ENCODE data around the gene TSSK2. TPM values are rescaled to one million over a fixed set of nuclear protein-coding genes. Genes with fewer than 3 reads are reported as not detected.

The TSSK2 gene
- total and polyA plus RNA-seq, 4 donors, result 0.08 to 0.25 (median 0.08) TPM; not detected in 1

DNA sequence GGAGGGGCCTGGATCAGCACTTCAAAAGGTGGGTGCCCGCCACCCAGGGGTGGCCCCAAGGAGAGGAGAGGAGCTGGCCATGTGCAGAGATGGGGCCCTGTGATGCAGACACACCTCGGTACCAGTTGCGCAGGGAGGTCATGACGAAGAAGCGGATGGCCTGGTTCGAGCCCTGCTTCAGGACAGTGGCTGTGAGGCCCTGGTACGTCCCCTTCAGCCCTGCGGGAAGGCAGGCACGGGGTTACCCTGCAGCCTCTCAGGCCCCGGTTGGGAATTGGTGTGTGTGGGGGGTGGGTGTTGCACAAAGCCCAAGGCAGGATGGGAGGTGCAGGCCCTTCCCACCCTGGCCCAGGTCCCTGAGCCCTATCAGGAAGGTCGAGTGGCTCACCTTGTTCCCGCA is 45.6 kb downstream of the TSSK2 start:
- peaks cover 0 to 3% (median 0%) of the 10 kb centered on the region in 4 donors for H3K36me3 ChIP-seq (ENCODE audit: control insufficient read depth in 4 of 4, insufficient read depth in 4 of 4, low read length in 4 of 4)
- no peak for DNase-seq
- TF ChIP-seq, protein P1, sequence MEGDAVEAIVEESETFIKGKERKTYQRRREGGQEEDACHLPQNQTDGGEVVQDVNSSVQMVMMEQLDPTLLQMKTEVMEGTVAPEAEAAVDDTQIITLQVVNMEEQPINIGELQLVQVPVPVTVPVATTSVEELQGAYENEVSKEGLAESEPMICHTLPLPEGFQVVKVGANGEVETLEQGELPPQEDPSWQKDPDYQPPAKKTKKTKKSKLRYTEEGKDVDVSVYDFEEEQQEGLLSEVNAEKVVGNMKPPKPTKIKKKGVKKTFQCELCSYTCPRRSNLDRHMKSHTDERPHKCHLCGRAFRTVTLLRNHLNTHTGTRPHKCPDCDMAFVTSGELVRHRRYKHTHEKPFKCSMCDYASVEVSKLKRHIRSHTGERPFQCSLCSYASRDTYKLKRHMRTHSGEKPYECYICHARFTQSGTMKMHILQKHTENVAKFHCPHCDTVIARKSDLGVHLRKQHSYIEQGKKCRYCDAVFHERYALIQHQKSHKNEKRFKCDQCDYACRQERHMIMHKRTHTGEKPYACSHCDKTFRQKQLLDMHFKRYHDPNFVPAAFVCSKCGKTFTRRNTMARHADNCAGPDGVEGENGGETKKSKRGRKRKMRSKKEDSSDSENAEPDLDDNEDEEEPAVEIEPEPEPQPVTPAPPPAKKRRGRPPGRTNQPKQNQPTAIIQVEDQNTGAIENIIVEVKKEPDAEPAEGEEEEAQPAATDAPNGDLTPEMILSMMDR (IDR thresholded peaks at IDR 0.05; ENCODE audit: control extremely low read depth, extremely low read depth), result no peak
- no peak overlapping the region for H3K4me3 ChIP-seq
- no peak overlapping the region for H3K27ac ChIP-seq (ENCODE audit: low read depth in 1 of 2, low read length in 1 of 2)
- no peaks in the 10 kb centered on the region for H3K27me3 ChIP-seq (ENCODE audit: control insufficient read depth in 3 of 3, insufficient read depth in 3 of 3, low read length in 2 of 3)
- no peaks in the 10 kb centered on the region for H3K9me3 ChIP-seq (ENCODE audit: control insufficient read depth in 4 of 4, insufficient read depth in 3 of 4, low read length in 3 of 4)
- peaks cover 4 to 39% (median 11%) of the 10 kb centered on the region in 5 donors for H3K4me1 ChIP-seq (ENCODE audit: control insufficient read depth in 5 of 5, insufficient read depth in 5 of 5, low read length in 5 of 5)
- ATAC-seq (ENCODE audit: insufficient read depth, low FRiP score), result no peak
- 86 to 89% methylated on average over 12 of the region's 12 CpGs for WGBS, 2 donors
- no peak overlapping the region for H3K9ac ChIP-seq (ENCODE audit: insufficient read depth in 1 of 2, low read length in 2 of 2)

DNA sequence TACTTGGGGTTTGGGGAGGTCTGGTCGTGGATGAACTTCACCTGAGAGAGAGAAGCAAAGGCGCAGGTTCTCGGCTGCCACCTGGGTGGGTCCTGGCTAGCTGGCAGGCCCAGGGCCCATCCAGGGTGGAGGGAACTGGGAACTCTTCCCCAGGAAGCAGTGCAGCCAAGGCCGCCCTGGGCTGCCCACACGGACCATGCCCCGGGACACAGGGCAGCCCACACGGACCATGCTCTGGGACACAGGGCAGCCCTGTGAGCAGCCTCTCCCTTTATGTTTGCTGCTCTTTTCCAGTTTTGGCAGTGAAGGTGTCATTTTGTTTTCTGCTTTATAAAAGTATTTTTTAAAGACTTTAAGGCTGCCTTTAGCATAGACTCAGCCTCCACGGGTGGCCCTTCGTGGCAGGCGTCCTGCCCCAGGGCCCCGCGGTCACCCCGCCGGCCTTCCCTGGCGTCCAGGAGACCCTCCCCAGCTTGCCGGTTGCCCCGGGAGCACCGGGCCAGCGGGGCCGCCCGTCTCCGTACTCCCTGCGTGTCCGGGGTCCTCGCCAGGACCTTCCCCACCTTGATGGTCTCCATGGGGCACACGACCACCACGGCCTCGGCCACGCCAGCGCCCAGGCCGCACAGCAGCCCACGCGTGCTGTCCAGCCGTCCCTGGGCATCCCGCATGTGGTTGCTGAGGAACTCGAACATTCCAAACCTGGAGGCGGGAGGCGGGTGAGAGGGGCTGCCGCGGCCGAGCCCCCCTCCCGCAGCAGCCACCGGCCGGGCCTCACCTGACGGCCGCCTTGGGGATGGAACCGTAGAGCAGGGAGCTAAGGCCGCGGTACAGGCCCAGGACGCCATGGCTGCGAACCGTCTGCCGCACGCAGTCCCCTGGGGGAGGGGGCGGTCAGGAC is 46.3 kb downstream of the TSSK2 start:
- no peak for ATAC-seq (ENCODE audit: insufficient read depth, low FRiP score)
- no peak for DNase-seq
- Histone ChIP-seq H3K36me3 (ENCODE audit: control insufficient read depth in 4 of 4, insufficient read depth in 4 of 4, low read length in 4 of 4) (peaks cover 0 to 3% (median 0%) of the 10 kb centered on the region in 4 donors), H3K27me3 (ENCODE audit: control insufficient read depth in 3 of 3, insufficient read depth in 3 of 3, low read length in 2 of 3) (no peaks in the 10 kb centered on the region), H3K9me3 (ENCODE audit: control insufficient read depth in 4 of 4, insufficient read depth in 3 of 4, low read length in 3 of 4) (no peaks in the 10 kb centered on the region), H3K4me3 (peak overlapping the region; percentile 63), H3K9ac (ENCODE audit: insufficient read depth in 1 of 2, low read length in 2 of 2) (peak overlapping the region; percentile 3 to 5), H3K27ac (ENCODE audit: low read depth in 1 of 2, low read length in 1 of 2) (no peak overlapping the region), H3K4me1 (ENCODE audit: control insufficient read depth in 5 of 5, insufficient read depth in 5 of 5, low read length in 5 of 5) (peaks cover 4 to 34% (median 8%) of the 10 kb centered on the region in 5 donors)
- TF ChIP-seq, protein P1 (IDR thresholded peaks at IDR 0.05; ENCODE audit: control extremely low read depth, extremely low read depth), result no peak
- 36 to 48% methylated on average over 47 to 55 of the region's 55 CpGs for WGBS, 2 donors

DNA sequence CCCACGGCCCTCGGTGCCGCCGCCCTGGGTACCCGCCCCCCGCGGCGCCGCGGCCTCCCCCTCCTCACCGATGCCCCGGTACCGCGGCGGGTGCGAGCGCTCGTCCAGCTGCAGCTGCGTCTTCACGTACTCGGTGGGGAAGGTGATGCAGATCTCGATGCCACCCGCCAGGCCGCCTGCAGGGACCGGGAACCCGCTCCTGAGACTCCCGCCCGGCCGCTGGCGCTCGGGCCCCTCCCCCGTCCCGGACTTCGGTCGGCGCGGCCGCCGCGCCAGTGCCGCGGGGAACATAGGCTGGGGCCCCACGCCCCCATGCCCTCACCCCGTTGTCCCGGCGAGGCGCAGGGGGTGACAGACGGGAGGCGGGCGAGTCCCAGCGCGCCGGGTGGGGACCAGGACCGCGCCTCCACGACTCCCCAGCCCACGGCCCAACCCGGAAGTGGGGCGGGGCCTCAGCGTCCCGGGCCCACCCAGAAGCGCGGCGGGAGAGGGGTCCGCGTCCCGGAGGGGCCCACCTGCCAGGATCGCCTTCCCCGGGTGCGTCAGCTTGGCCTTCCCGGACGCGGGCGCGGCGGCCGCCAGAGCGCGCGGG is 47.1 kb downstream of the TSSK2 start:
- peak; percentile 16 for ATAC-seq (ENCODE audit: insufficient read depth, low FRiP score)
- H3K36me3 ChIP-seq (ENCODE audit: control insufficient read depth in 4 of 4, insufficient read depth in 4 of 4, low read length in 4 of 4), result peaks cover 0 to 3% (median 0%) of the 10 kb centered on the region in 4 donors
- H3K27ac ChIP-seq (ENCODE audit: low read depth in 1 of 2, low read length in 1 of 2), result peak overlapping the region; percentile 82 to 89
- H3K9me3 ChIP-seq (ENCODE audit: control insufficient read depth in 4 of 4, insufficient read depth in 3 of 4, low read length in 3 of 4), result no peaks in the 10 kb centered on the region
- peaks cover 0 to 26% (median 4%) of the 10 kb centered on the region in 5 donors for H3K4me1 ChIP-seq (ENCODE audit: control insufficient read depth in 5 of 5, insufficient read depth in 5 of 5, low read length in 5 of 5)
- H3K4me3 ChIP-seq, result peak overlapping the region; percentile 63
- DNase-seq, result peak in 2 of 3 donors; percentile 60 to 64
- TF ChIP-seq, protein P1 (IDR thresholded peaks at IDR 0.05; ENCODE audit: control extremely low read depth, extremely low read depth), result no peak
- peak overlapping the region in 1 of 2 donors; percentile 5 for H3K9ac ChIP-seq (ENCODE audit: insufficient read depth in 1 of 2, low read length in 2 of 2)
- 0 to 1% methylated on average over 64 to 80 of the region's 80 CpGs for WGBS, 2 donors
- no peaks in the 10 kb centered on the region for H3K27me3 ChIP-seq (ENCODE audit: control insufficient read depth in 3 of 3, insufficient read depth in 3 of 3, low read length in 2 of 3)

Data from lung (tissue), 12 donors.